Colonic mucosa (tissue), 4 donors: ENCODE measurements around the gene ZDHHC14. TPM values are rescaled to one million over a fixed set of nuclear protein-coding genes. Genes with fewer than 3 reads are reported as not detected.

Experiments
- DNase-seq: peaks from one replicate; pipeline ENCODE4 v3.0.0-alpha.2; 2020
- H3K27ac ChIP-seq: fragments of 200-600 bp; one replicate; pipeline ENCODE4 v1.8.0; 2021
- H3K27me3 ChIP-seq: fragments of 200-600 bp; one replicate; pipeline ENCODE4 v1.8.0; 2021
- H3K36me3 ChIP-seq: fragments of 200-600 bp; one replicate; pipeline ENCODE4 v1.8.0; 2021
- H3K4me1 ChIP-seq: fragments of 200-600 bp; one replicate; pipeline ENCODE4 v1.8.0; 2021; ENCODE audit warnings: mild to moderate bottlenecking
- H3K4me3 ChIP-seq: fragments of 200-600 bp; one replicate; pipeline ENCODE4 v1.8.0; 2021
- H3K9ac ChIP-seq, 2 donors: one replicate each; pipeline ENCODE4 v1.7.0; 2013; ENCODE audit warnings: control low read depth in 2 of 2, low read depth in 2 of 2, low read length in 2 of 2
- H3K9me3 ChIP-seq: fragments of 200-600 bp; one replicate; pipeline ENCODE4 v1.8.0; 2021
- intact Hi-C: fragments of 100-400 bp; cut with DNase I; formaldehyde crosslinking; loops from one replicate; pipeline ENCODE4 v1.14.1; 2022
- total RNA-seq, 2 donors: library from RNA; stranded (reverse); fragmentation: NEBNext Ultra II Directional in 1 of 2; extraction: Animal tissue kit (Norgen Biotek cat#: 25700) in 1 of 2; gene quantifications; one replicate each; pipeline ENCODE4 v1.2.1, GENCODE V29; 2021
- TF ChIP-seq, protein P1 (sequence below): fragments of 200-600 bp; IDR thresholded peaks from one replicate; pipeline ENCODE4 v1.8.0; 2022; ENCODE audit warnings: antibody characterized with exemption, mild to moderate bottlenecking
- donor health status: healthy.
- donor health status: DM: no; HTN: no; CAD: no.
- donor health status: DM: no; HTN: no; CAD: no.

Gene ZDHHC14
- total RNA-seq, 2 donors from 2014 or later = 8.4 to 11.4 TPM

DNA sequence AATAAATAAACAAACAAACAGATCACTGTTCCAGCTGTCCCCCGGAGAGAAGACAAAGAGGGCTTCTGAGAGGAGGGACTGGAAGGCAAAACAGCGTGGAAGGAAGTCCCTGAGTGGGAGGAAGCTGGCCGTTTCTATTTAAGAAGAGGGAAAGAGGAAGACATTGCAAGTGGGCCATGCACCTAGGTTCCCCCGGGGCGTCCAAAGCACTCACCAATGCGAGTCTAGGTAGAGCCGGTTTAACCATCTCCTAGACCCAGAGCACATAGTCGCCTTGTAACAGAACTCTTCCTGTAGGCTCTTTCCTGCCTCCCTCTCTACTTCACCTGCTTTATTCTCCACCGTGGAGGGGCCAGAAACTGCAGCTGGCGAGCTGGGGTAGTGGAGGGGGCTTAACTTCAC lies 158.4 kb downstream of the ZDHHC14 start:
- TF ChIP-seq, protein P1, sequence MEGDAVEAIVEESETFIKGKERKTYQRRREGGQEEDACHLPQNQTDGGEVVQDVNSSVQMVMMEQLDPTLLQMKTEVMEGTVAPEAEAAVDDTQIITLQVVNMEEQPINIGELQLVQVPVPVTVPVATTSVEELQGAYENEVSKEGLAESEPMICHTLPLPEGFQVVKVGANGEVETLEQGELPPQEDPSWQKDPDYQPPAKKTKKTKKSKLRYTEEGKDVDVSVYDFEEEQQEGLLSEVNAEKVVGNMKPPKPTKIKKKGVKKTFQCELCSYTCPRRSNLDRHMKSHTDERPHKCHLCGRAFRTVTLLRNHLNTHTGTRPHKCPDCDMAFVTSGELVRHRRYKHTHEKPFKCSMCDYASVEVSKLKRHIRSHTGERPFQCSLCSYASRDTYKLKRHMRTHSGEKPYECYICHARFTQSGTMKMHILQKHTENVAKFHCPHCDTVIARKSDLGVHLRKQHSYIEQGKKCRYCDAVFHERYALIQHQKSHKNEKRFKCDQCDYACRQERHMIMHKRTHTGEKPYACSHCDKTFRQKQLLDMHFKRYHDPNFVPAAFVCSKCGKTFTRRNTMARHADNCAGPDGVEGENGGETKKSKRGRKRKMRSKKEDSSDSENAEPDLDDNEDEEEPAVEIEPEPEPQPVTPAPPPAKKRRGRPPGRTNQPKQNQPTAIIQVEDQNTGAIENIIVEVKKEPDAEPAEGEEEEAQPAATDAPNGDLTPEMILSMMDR = no peak
- Histone ChIP-seq H3K4me1 (peaks cover 13% of the 10 kb centered on the region), H3K9me3 (no peaks in the 10 kb centered on the region), H3K36me3 (no peaks in the 10 kb centered on the region), H3K27me3 (no peaks in the 10 kb centered on the region), H3K4me3 (no peak overlapping the region), H3K9ac (no peak overlapping the region), H3K27ac (peak overlapping the region; percentile 47)
- intact Hi-C loops = no loop called here
- DNase-seq = no peak

- TF ChIP-seq, protein P1 = no peak
- Histone ChIP-seq H3K4me3 (no peak overlapping the region), H3K4me1 (peaks cover 11% of the 10 kb centered on the region), H3K27me3 (no peaks in the 10 kb centered on the region), H3K9ac (no peak overlapping the region), H3K9me3 (no peaks in the 10 kb centered on the region), H3K27ac (peak overlapping the region; percentile 47), H3K36me3 (no peaks in the 10 kb centered on the region)
- DNase-seq = peak; percentile 68
- intact Hi-C loops = no loop called here
These were observed 159.1 kb downstream of the ZDHHC14 start for GRCh38 chr6:157539900-157540752.

DNA sequence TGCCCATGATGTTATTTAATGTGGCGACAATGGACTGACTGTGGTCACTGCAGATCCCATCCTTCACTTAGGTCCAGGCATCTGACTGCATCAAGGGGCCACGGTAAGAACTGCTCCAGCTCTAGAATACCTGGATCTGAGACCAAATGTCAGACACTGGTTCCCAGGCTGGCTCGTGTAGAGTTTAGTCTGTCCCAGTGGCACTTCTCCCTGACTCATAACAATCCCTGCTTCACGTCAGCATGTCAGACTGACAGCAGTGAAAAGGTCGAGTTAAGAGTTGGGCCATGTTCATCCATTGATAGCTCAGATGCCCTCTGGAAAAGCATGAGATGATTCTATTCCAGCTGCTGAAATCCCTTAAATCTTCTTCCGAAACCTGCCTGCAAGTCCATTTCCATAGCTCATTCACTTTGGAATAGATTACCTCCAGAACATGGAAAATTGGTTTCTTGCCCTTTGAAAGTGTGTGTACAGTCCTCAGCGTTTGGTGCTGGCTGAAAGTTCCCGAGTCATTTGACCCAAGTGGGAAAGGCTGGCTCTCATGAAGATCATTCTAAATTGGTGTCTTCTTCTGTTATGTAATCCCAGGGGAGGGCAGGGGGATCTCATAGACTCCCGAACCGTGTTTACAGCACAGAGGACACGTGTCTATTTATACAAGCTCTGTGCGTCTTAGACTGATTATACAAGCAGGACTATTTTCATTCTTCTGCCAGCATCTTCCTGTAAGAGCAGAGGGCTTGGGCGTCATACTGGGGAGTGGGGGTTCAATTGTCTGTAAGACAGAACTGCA lies 160.8 kb downstream of the ZDHHC14 start:
- Histone ChIP-seq H3K36me3 (no peaks in the 10 kb centered on the region), H3K27ac (no peak overlapping the region), H3K9me3 (no peaks in the 10 kb centered on the region), H3K9ac (no peak overlapping the region), H3K4me1 (peaks cover 5% of the 10 kb centered on the region), H3K27me3 (no peaks in the 10 kb centered on the region), H3K4me3 (no peak overlapping the region)
- DNase-seq = no peak
- TF ChIP-seq, protein P1 = no peak
- intact Hi-C loops = no loop called here

DNA sequence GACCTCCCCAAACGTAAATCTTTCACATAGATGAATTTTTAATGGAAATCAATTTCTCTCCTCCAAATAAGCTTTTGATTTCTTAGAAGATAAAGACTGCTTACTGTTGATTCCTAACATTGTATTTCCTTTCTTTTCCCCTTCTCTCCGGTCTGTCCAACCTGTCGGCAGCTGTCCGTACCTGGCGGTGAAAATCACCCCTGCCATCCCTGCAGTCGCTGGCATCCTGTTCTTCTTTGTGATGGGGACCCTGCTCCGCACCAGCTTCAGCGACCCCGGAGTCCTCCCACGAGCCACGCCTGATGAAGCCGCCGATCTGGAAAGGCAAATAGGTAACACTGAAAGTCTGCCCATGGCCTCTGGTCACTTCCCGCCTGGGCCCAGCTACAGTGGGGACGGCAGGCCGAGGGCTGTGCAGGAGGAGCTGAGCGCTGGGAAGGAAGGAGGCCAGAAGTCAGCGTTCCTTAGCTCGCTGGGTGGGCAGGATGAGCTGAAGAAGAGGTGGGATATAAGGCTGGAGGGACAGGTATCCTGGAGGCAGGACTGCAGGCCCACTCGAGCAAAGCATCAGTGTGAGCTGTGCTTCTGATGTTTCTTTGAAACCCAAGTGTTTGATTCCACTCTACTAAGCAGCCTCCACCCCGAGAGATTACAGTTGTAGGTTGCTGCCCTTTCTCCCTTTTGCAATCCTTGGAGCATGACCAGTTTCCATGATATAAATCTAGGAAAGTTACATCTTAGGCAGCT lies 161.6 kb downstream of the ZDHHC14 start:
- H3K27me3 ChIP-seq = no peaks in the 10 kb centered on the region
- H3K4me1 ChIP-seq = peaks cover 5% of the 10 kb centered on the region
- H3K9me3 ChIP-seq = no peaks in the 10 kb centered on the region
- H3K27ac ChIP-seq = no peak overlapping the region
- no peak overlapping the region for H3K4me3 ChIP-seq
- H3K9ac ChIP-seq = no peak overlapping the region
- TF ChIP-seq, protein P1 = no peak
- H3K36me3 ChIP-seq = no peaks in the 10 kb centered on the region
- no peak for DNase-seq
- intact Hi-C loops = no loop called here

DNA sequence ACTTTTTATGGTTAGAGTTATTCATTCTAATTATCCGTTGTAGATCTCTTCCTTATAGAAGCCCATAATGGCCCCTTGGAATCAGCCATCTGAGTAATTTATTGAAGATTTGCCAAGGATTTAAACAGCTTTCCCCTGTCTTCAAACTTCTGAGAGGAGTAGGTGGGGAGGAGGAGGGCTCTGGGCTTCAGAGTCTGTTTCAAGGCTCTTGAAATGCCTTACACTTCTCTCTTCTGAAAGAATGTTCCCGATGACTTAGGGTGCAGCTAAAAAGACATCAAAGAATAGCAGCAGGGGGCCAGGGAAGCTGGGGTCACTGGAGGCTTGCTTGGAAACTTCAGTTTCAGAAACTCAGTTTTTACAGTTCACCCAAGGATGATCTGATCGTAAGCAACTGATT lies 165.3 kb downstream of the ZDHHC14 start:
- Histone ChIP-seq H3K9ac (no peak overlapping the region), H3K4me1 (no peaks in the 10 kb centered on the region), H3K27me3 (no peaks in the 10 kb centered on the region), H3K27ac (no peak overlapping the region), H3K9me3 (no peaks in the 10 kb centered on the region), H3K4me3 (no peak overlapping the region), H3K36me3 (no peaks in the 10 kb centered on the region)
- TF ChIP-seq, protein P1 = no peak
- DNase-seq = no peak
- intact Hi-C loops = no loop called here
